ENCODE results near the gene ARF1. TPM values are rescaled to one million over a fixed set of nuclear protein-coding genes. Genes with fewer than 3 reads are reported as not detected.

Gene ARF1
- polyA plus RNA-seq: 100 to 1,000 TPM; 180 to 295 TPM

DNA sequence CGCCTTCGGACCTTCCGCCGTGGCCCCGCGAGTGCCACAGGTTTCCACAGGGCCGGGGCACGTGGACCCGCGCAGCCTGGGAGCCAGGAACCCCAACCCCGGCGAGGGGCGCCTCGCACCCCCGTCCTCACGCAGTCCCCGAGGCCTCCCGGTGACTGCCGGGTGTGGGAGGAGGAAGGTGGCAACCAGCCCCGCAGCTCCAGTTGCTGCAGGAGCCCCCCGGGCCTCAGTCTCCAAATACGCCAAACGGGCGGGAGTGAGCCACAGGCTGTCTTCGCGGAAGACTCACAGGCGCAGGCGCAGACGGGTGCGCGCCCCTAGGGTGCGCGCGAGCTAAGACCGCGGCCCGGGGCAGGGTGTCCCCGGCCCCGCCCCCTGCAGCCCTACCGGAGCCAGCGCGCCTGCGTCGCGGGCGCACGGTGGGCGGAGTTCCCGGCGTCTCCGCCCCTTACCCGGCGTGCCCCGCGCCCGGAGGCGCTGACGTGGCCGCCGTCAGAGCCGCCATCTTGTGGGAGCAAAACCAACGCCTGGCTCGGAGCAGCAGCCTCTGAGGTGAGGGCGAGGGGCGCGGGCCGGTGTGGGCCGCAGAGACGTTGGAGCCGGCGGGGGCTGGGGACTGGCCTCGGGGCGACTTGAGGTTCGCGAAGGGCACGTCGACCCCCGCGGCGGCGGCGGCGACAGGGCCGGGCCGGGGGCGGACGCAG, at the start of gene ARF1:
ARF1 (plus strand) TSS at position 495 of the 704 bp plus-strand sequence. CDS start 14,407 bp downstream, outside the sequence.
- H3K4me1 ChIP-seq (ENCODE audit: control insufficient read depth in 2 of 2, insufficient read depth in 2 of 2, low read length in 1 of 2): peaks cover 7 to 22% of the 10 kb centered on the region in 2 donors
- H3K36me3 ChIP-seq (ENCODE audit: control insufficient read depth in 2 of 2, insufficient read depth in 2 of 2, low read length in 1 of 2): peaks cover 0 to 3% of the 10 kb centered on the region in 2 donors
- WGBS, 2 donors: 0 to 1% methylated on average over 70 to 87 of the region's 87 CpGs
- peak within 1 kb of the TSS; percentile 96 to 99 for H3K27ac ChIP-seq (ENCODE audit: low read depth in 2 of 2, low read length in 1 of 2)
- no peaks in the 10 kb centered on the region for H3K27me3 ChIP-seq (ENCODE audit: control insufficient read depth in 1 of 2, insufficient read depth in 2 of 2, low read length in 2 of 2)
- peak within 1 kb of the TSS; percentile 93 to 99 for H3K4me3 ChIP-seq (ENCODE audit: low read depth in 1 of 2, low read length in 2 of 2)
- no peaks in the 10 kb centered on the region for H3K9me3 ChIP-seq (ENCODE audit: control insufficient read depth in 2 of 2, insufficient read depth in 1 of 2, low read depth in 1 of 2, low read length in 1 of 2)

DNA sequence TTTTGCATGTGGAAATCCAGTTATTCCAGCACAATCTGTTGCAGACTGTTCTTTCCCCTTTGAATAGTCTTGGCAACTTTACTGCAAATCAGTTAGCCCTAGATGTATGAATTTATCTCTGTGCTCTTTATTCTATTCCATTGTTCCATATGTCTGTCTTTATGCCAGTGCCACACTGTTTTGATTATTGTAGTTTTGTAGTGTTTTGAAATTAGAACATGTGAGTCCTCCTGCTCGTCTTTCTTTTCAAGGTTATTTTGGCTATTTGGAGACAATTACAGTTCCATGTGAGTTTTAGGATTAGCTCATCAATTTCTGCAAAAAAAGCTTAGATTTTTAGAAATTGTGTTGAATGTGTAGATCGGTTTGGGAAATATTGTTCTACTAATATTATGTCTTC, 49.1 kb upstream of the ARF1 start:
- no peak overlapping the region for H3K4me3 ChIP-seq (ENCODE audit: low read depth in 1 of 2, low read length in 2 of 2)
- H3K9me3 ChIP-seq (ENCODE audit: control insufficient read depth in 2 of 2, insufficient read depth in 1 of 2, low read depth in 1 of 2, low read length in 1 of 2): no peaks in the 10 kb centered on the region
- no peaks in the 10 kb centered on the region for H3K36me3 ChIP-seq (ENCODE audit: control insufficient read depth in 2 of 2, insufficient read depth in 2 of 2, low read length in 1 of 2)
- WGBS, 2 donors: 90 to 92% methylated on average over 2 of the region's 2 CpGs
- H3K27ac ChIP-seq (ENCODE audit: low read depth in 2 of 2, low read length in 1 of 2): no peak overlapping the region
- peaks cover 0 to 2% of the 10 kb centered on the region in 2 donors for H3K4me1 ChIP-seq (ENCODE audit: control insufficient read depth in 2 of 2, insufficient read depth in 2 of 2, low read length in 1 of 2)
- no peaks in the 10 kb centered on the region for H3K27me3 ChIP-seq (ENCODE audit: control insufficient read depth in 1 of 2, insufficient read depth in 2 of 2, low read length in 2 of 2)

DNA sequence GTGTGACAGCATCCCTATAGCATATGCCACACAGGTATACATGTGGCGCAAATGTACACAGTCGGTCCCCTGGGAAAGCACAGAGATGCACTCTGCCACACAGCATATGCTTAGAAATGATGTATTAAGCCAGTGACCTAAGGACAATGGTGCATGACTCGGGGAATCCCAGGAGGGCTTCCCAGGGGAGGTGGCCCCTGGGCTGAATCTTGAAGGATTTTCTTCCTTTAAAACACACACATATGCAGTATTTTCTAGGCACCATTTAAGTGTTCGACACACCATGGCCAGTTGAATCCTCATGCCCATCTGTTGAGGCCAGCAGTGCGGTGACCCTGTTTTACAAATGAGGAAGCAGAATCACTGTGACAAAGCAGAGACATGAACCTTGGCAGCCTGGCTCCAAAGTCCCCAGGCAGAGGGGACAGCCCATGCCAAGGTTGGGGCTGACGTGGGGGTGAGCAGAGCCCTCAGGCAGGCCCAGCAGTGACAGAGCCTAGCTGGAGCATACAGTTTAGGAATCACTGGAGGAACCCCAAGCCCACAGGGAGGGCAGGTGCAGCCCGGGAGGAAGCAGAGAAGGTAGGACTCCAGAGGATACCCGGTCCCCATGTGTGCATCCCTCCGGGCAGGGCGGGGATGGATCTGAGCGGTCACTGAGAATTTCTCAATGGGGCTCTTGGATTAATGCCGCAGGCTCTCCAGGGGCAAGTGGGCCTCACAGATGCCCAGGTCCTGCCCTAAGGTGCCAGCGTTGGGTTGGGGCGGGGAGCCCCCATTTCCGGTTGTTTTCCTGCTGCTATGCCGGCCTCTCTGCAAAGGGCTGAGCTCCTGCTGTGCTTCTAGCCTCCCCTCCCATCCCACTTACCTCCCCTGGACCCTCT, 47.3 kb upstream of the ARF1 start:
- Histone ChIP-seq H3K36me3 (ENCODE audit: control insufficient read depth in 2 of 2, insufficient read depth in 2 of 2, low read length in 1 of 2) (no peaks in the 10 kb centered on the region), H3K4me1 (ENCODE audit: control insufficient read depth in 2 of 2, insufficient read depth in 2 of 2, low read length in 1 of 2) (peaks cover 0 to 2% of the 10 kb centered on the region in 2 donors), H3K9me3 (ENCODE audit: control insufficient read depth in 2 of 2, insufficient read depth in 1 of 2, low read depth in 1 of 2, low read length in 1 of 2) (no peaks in the 10 kb centered on the region), H3K4me3 (ENCODE audit: low read depth in 1 of 2, low read length in 2 of 2) (no peak overlapping the region), H3K27ac (ENCODE audit: low read depth in 2 of 2, low read length in 1 of 2) (no peak overlapping the region), H3K27me3 (ENCODE audit: control insufficient read depth in 1 of 2, insufficient read depth in 2 of 2, low read length in 2 of 2) (no peaks in the 10 kb centered on the region)
- WGBS, 2 donors: 86 to 90% methylated on average over 12 to 16 of the region's 16 CpGs

DNA sequence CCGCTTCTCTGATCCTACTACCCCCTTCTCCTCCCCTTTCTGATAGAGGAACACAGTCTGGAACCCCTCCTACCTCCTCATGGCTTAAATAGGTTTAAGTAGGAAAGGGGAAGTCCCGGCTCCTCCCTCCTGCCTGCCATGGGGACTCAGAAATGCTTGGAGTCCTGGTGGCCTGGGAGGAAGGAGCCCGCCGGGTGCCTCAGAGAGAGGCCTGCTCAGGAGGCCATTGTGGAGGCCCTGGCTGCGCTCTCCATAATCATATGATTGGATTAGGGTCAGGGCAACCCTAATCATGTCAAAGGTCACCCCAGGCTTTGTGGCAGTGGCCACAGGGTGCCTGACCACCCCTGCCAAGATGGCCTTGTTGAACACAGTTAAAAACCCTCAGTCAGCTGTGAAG, 46.7 kb upstream of the ARF1 start:
- no peaks in the 10 kb centered on the region for H3K36me3 ChIP-seq (ENCODE audit: control insufficient read depth in 2 of 2, insufficient read depth in 2 of 2, low read length in 1 of 2)
- H3K27ac ChIP-seq (ENCODE audit: low read depth in 2 of 2, low read length in 1 of 2): no peak overlapping the region
- H3K4me1 ChIP-seq (ENCODE audit: control insufficient read depth in 2 of 2, insufficient read depth in 2 of 2, low read length in 1 of 2): peaks cover 0 to 2% of the 10 kb centered on the region in 2 donors
- WGBS, 2 donors: 80 to 85% methylated on average over 4 to 5 of the region's 5 CpGs
- H3K4me3 ChIP-seq (ENCODE audit: low read depth in 1 of 2, low read length in 2 of 2): no peak overlapping the region
- no peaks in the 10 kb centered on the region for H3K27me3 ChIP-seq (ENCODE audit: control insufficient read depth in 1 of 2, insufficient read depth in 2 of 2, low read length in 2 of 2)
- H3K9me3 ChIP-seq (ENCODE audit: control insufficient read depth in 2 of 2, insufficient read depth in 1 of 2, low read depth in 1 of 2, low read length in 1 of 2): no peaks in the 10 kb centered on the region

DNA sequence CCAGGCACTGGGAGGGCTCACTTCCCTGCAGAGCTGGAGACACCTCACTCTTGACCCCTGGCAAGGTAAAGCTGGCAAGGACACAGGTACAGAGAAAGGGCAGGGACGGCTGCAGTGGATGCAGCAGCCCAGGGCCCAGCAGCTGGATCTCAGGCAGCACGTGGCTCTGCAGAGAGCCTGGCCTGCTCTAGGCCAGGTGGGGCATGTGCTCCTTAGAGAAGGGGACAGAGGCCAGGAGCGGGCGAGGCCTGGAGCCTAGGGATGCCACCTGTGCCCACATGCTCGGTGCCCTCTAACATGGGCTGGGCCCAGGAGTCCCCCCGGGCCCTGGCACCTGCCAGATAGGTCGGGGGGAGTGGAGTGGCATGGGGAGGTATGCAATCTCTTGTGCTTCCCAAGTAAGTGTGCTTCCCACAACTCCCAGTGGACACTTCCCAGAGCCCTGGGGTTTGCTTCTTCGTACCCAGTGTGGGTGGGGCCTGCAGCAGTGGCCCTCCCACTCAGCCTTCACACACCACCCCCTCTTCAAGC, 45.7 kb upstream of the ARF1 start:
- H3K27ac ChIP-seq (ENCODE audit: low read depth in 2 of 2, low read length in 1 of 2): no peak overlapping the region
- no peaks in the 10 kb centered on the region for H3K27me3 ChIP-seq (ENCODE audit: control insufficient read depth in 1 of 2, insufficient read depth in 2 of 2, low read length in 2 of 2)
- no peak overlapping the region for H3K4me3 ChIP-seq (ENCODE audit: low read depth in 1 of 2, low read length in 2 of 2)
- WGBS, 2 donors: 73 to 74% methylated on average over 8 of the region's 8 CpGs
- no peaks in the 10 kb centered on the region for H3K9me3 ChIP-seq (ENCODE audit: control insufficient read depth in 2 of 2, insufficient read depth in 1 of 2, low read depth in 1 of 2, low read length in 1 of 2)
- H3K4me1 ChIP-seq (ENCODE audit: control insufficient read depth in 2 of 2, insufficient read depth in 2 of 2, low read length in 1 of 2): peaks cover 0 to 2% of the 10 kb centered on the region in 2 donors
- H3K36me3 ChIP-seq (ENCODE audit: control insufficient read depth in 2 of 2, insufficient read depth in 2 of 2, low read length in 1 of 2): no peaks in the 10 kb centered on the region

DNA sequence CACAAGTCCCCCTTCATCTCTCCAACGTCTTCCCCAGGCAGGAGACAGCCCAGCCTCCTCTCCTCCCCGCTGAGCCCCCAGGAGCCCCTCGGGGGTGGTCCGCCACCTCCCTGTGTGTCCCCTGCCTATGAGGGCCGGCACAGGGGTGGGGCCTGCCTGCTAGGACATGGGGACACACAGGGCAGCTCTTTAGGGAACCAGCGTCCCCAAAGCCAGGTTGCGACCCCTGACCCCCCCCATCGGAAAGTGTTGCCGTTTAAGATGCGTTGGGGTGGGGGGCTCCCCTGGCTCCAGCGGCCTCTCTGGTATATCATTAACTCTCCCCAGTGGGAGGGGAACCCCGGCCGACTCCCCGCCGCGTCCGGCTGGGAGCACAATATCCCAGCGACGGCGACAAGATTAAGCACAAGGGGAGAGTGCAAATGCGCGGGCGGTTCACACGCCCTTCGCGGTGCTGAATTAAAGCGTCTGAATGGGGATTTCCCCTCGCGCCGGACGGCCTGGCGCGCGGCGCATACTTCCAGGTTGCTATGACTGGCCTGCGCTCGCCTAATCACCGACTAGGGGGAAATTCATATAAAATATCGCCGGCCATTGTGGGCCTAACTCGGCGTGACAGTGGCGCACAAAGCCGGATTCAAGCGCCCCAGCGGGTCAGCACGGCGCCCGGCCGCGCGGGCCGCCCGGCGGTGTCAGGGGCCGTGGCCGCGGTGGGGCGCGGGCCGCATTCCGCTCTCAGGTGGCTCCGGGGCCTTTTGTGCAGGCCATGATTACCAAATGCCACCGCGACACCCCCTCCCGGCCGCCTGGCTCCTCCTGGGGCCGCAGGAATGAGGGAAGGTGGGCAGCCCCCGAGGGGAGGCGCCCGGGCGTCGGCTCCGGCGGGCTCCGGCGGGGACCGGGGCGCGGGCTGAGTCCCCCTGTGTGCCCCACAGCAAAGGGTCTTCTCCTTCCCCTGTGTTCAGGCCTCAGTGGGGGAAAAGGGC, 44.8 kb upstream of the ARF1 start:
- H3K4me3 ChIP-seq (ENCODE audit: low read depth in 1 of 2, low read length in 2 of 2): peak overlapping the region in 1 of 2 donors; percentile 18
- H3K9me3 ChIP-seq (ENCODE audit: control insufficient read depth in 2 of 2, insufficient read depth in 1 of 2, low read depth in 1 of 2, low read length in 1 of 2): no peaks in the 10 kb centered on the region
- H3K36me3 ChIP-seq (ENCODE audit: control insufficient read depth in 2 of 2, insufficient read depth in 2 of 2, low read length in 1 of 2): no peaks in the 10 kb centered on the region
- H3K4me1 ChIP-seq (ENCODE audit: control insufficient read depth in 2 of 2, insufficient read depth in 2 of 2, low read length in 1 of 2): no peaks in the 10 kb centered on the region
- H3K27ac ChIP-seq (ENCODE audit: low read depth in 2 of 2, low read length in 1 of 2): no peak overlapping the region
- no peaks in the 10 kb centered on the region for H3K27me3 ChIP-seq (ENCODE audit: control insufficient read depth in 1 of 2, insufficient read depth in 2 of 2, low read length in 2 of 2)
- 8 to 10% methylated on average over 78 to 80 of the region's 80 CpGs for WGBS, 2 donors

DNA sequence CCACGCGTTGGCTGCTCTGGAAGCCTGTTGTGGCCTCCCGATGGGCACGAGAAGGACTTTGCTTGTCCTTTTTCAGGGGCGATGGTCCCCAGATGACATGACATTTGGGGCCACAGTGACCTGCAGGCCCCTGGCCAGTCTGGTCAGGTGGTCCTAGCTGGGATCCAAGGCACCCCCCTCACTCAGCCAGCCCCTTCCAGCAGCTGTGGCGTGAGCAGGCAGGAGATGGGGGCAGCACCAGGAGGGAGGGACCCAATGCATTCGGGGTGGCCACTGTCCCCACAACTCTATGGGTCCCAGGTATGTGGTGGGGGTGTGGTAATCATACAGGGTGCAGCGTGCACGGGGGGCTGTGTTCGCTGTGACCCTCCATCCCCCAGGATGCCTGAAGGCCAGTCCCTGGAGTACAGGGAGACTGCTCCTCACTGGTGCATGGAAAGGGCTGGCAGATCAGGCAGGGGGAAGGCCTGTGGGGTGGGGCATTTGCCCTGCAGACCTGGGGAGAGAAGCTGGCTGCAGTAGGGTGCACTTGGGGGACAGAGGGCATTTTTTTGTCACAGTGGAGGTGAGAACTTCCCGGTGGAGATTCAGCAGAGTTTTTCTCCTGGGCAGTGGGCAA, 44.0 kb upstream of the ARF1 start:
- 79 to 83% methylated on average over 11 of the region's 11 CpGs for WGBS, 2 donors
- no peaks in the 10 kb centered on the region for H3K36me3 ChIP-seq (ENCODE audit: control insufficient read depth in 2 of 2, insufficient read depth in 2 of 2, low read length in 1 of 2)
- no peaks in the 10 kb centered on the region for H3K9me3 ChIP-seq (ENCODE audit: control insufficient read depth in 2 of 2, insufficient read depth in 1 of 2, low read depth in 1 of 2, low read length in 1 of 2)
- H3K27ac ChIP-seq (ENCODE audit: low read depth in 2 of 2, low read length in 1 of 2): no peak overlapping the region
- peaks cover 0 to 4% of the 10 kb centered on the region in 2 donors for H3K4me1 ChIP-seq (ENCODE audit: control insufficient read depth in 2 of 2, insufficient read depth in 2 of 2, low read length in 1 of 2)
- no peaks in the 10 kb centered on the region for H3K27me3 ChIP-seq (ENCODE audit: control insufficient read depth in 1 of 2, insufficient read depth in 2 of 2, low read length in 2 of 2)
- H3K4me3 ChIP-seq (ENCODE audit: low read depth in 1 of 2, low read length in 2 of 2): no peak overlapping the region

DNA sequence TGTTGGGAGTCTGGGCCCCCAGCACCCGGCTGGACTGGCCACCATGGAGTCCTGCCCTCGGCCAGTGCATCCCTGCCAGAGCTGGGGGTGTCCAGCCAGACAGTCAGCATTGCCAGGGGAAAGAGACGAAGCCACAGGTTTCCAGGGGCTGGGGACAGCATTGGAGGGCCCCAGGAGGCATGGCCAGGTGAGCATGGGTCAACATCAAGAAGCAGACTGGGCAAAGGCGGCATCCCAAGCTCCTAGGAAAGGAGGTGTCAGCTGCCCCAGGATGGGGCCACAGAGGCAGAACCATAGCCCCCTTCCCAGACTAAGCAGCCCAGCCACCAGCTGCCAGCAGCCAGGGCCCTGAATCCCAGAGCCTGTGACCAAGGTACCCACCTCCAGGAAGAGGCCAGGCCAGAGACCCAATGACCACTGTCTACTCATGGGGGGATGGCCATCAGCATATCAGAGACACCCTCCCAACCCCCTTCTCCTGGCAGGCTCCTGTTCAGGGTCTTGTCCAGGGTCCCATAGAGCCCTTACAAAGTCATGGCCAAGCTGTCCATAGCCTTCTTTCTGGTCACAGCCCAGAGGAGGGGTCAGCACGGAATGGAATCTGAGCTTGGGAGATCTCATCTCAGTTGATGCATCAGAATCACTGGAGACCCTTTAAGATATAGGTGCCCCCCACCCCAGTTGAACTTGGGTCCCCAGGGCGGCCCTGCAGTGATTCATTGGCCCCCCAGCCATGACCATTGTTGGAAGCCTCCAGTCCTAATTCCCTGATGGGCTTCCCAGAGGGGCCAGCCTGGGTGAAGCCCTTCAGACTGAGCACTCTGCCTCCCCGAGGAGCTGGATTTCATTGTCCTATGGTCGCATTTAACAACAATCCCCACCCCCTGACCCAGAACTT, 43.3 kb upstream of the ARF1 start:
- no peaks in the 10 kb centered on the region for H3K27me3 ChIP-seq (ENCODE audit: control insufficient read depth in 1 of 2, insufficient read depth in 2 of 2, low read length in 2 of 2)
- WGBS, 2 donors: 82 to 87% methylated on average over 8 of the region's 8 CpGs
- no peak overlapping the region for H3K4me3 ChIP-seq (ENCODE audit: low read depth in 1 of 2, low read length in 2 of 2)

More for the DNA sequence above, 43.3 kb upstream of the ARF1 start:
- Histone ChIP-seq H3K36me3 (ENCODE audit: control insufficient read depth in 2 of 2, insufficient read depth in 2 of 2, low read length in 1 of 2) (no peaks in the 10 kb centered on the region), H3K9me3 (ENCODE audit: control insufficient read depth in 2 of 2, insufficient read depth in 1 of 2, low read depth in 1 of 2, low read length in 1 of 2) (no peaks in the 10 kb centered on the region), H3K27ac (ENCODE audit: low read depth in 2 of 2, low read length in 1 of 2) (no peak overlapping the region), H3K4me1 (ENCODE audit: control insufficient read depth in 2 of 2, insufficient read depth in 2 of 2, low read length in 1 of 2) (peaks cover 0 to 6% of the 10 kb centered on the region in 2 donors)

Data from esophagus (tissue), 2 donors.